ENCODE results near the gene C3orf20.

DNA sequence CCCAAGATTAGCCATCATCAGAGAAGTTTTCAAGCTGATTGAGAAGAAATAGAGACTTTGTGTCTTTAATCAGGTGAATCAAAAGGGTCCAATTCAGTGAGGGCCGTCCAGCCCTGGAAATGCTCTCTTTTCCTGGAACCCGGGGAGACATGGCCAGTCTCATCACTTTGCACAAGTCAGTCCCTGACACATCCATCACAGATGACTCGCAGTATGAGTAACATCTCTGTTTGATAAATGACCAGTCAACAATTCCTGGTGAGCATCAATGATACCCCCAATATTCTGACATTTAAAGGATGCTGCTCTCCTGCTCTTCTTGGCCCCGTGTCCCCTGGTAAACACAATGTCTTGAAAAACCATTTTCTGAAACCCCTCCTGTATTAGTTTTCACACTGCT is 26.7 kb downstream of the C3orf20 start:
- no peak for TF ChIP-seq POLR2AphosphoS5 (IDR thresholded peaks at IDR 0.05; ENCODE audit: borderline replicate concordance, low read depth, low read length)
- TF ChIP-seq EZH2 (IDR thresholded peaks at IDR 0.05) = no peak
- TF ChIP-seq FOXP2 (optimal IDR thresholded peaks at IDR 0.05; ENCODE audit: control extremely low read depth, extremely low read length, insufficient read depth) = no peak

Data from SK-N-MC (cell line).